Astrocyte (in vitro differentiated cells and primary cell): Measurements from ENCODE around the gene PTPRE.

Experiments
- EZH2 ChIP-seq: IDR thresholded peaks from 2 replicates; pipeline ENCODE4 v1.6.1; 2012; ENCODE audit warnings: mild to moderate bottlenecking, low read length, inconsistent platforms; ENCODE audit not compliant: insufficient read depth
- TF ChIP-seq, protein P1 (sequence below): IDR thresholded peaks from 2 replicates; pipeline ENCODE4 v1.5.1; 2011; ENCODE audit warnings: low read depth, mild to moderate bottlenecking, inconsistent platforms, low read length, moderate library complexity; ENCODE audit not compliant: insufficient read depth

DNA sequence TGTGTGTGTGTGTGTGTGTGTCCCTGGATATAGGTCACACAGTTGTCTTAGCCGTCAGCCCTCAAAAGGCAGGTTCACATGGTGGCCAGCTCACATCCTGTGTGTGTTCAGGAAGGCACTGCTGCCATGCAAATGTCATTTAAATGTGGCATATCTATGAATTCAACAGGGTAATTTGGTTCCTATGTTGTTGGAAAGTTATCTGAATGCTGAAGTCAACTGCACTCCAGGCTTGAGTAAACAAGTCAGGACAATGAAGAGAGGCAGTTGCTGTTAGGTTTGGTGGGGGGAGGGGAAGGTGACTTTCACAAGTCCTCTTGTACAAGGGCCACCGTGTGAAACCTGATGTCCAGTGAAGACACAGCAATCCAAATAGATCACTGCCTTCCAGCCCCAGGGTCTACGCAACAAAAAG, 61.1 kb downstream of the PTPRE start:
- TF ChIP-seq, protein P1, sequence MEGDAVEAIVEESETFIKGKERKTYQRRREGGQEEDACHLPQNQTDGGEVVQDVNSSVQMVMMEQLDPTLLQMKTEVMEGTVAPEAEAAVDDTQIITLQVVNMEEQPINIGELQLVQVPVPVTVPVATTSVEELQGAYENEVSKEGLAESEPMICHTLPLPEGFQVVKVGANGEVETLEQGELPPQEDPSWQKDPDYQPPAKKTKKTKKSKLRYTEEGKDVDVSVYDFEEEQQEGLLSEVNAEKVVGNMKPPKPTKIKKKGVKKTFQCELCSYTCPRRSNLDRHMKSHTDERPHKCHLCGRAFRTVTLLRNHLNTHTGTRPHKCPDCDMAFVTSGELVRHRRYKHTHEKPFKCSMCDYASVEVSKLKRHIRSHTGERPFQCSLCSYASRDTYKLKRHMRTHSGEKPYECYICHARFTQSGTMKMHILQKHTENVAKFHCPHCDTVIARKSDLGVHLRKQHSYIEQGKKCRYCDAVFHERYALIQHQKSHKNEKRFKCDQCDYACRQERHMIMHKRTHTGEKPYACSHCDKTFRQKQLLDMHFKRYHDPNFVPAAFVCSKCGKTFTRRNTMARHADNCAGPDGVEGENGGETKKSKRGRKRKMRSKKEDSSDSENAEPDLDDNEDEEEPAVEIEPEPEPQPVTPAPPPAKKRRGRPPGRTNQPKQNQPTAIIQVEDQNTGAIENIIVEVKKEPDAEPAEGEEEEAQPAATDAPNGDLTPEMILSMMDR, result no peak
- no peak for TF ChIP-seq EZH2
